ENCODE results near the gene TRIM56. TPM values are rescaled to one million over a fixed set of nuclear protein-coding genes. Genes with fewer than 3 reads are reported as not detected.

TRIM56 gene
- total and polyA plus RNA-seq, 2 of the 4 experiments (the other 2 are of a cell fraction), result 3.9 to 5.9 TPM

DNA sequence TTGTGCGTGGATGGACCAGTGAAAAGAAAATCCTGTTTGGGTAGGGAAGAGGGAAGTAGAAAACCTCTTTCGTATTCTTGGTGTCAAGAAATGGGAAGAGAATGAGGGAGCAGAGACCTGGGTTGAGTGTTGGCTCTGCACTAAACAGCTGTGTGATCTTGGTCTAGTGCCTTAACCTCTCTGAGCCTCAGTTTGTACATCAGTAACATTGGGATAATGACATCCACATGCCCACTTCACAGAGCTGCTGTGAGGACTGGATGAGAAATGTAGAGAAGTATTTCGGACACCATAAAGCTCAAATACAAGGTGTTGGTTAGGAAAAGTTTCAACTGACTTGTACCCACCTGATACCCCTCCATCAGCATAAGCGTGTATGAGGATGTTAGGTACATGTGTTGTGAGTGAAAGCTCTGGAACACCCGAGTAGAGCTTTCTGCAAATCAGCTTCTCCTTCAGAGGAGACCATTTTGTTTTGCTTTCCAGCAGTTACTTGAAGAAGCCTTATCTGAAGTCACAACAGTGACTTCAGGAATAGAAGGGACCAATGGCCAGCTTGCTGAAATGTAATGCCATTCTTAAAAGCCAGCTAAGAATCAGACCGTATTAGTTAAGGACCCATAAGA lies 11.2 kb downstream of the TRIM56 start:
- peak overlapping the region; percentile 43 to 69 for H4K8ac ChIP-seq (ENCODE audit: low read depth in 2 of 2, low read length in 2 of 2)
- DNase-seq (no peak), ATAC-seq (ENCODE audit: low read depth) (no peak)
- H3K9me1 ChIP-seq (ENCODE audit: insufficient read depth, low read length), result peaks cover 20% of the 10 kb centered on the region
- H3K14ac ChIP-seq (replicated peaks; ENCODE audit: low read depth, low read length), result peak overlapping the region; percentile 42; the same call in 1 of the 2 replicates
- H4K20me1 ChIP-seq (ENCODE audit: insufficient read depth, low read length), result peaks cover 5% of the 10 kb centered on the region
- H4K91ac ChIP-seq (ENCODE audit: insufficient read depth, low read depth, low read length), result peak overlapping the region; percentile 81
- H3K27me3 ChIP-seq (ENCODE audit: control insufficient read depth, insufficient read depth, low read length), result no peaks in the 10 kb centered on the region
- dilution Hi-C loops (cut with HindIII; ENCODE audit: low sequenced_read_pairs, unreplicated experiment), result no loop called here
- H3K36me3 ChIP-seq (ENCODE audit: control insufficient read depth, insufficient read depth, low read length), result no peaks in the 10 kb centered on the region
- POLR2A ChIA-PET (ENCODE audit: unreplicated experiment), result no interaction called here
- peak overlapping the region; percentile 1 for H2AK9ac ChIP-seq (replicated peaks; ENCODE audit: low read depth, low read length, poor library complexity)
- CTCF ChIA-PET, result interaction anchor here (0.8 to 1.0 kb wide), 2 partner anchors 46 to 48 kb away, joined by 3 read pairs; no protein-coding TSS in a partner anchor
- TSS peak; percentile 14 for BruUV-seq (replicated peaks)
- peaks cover 17 to 56% of the 10 kb centered on the region in 2 experiments for H3K79me1 ChIP-seq (ENCODE audit: low read depth in 1 of 2, low read length in 2 of 2)
- peak overlapping the region; percentile 38; the same call in 1 of the 2 replicates for H4K5ac ChIP-seq (ENCODE audit: low read depth, low read length)
- 79% methylated on average over 2 of the region's 6 CpGs; no CpG with 5 or more reads in 1 of the 2 experiments for WGBS, 2 experiments (ENCODE audit: extremely low coverage in 2 of 2, insufficient read length in 1 of 2)
- peak overlapping the region; percentile 73 for H3K23ac ChIP-seq (ENCODE audit: low read depth, low read length)
- no peak overlapping the region for H2AFZ ChIP-seq (replicated peaks; ENCODE audit: low read length, poor library complexity)
- H3K9me3 ChIP-seq (ENCODE audit: control insufficient read depth, insufficient read depth, low read length), result no peaks in the 10 kb centered on the region
- peak overlapping the region; percentile 9; the same call in 1 of the 2 replicates for H3K56ac ChIP-seq (ENCODE audit: extremely low read depth, insufficient read depth, low read length)
- intact Hi-C loops (cut with micrococcal nuclease), result no loop called here
- H3K18ac ChIP-seq (ENCODE audit: low read depth, low read length), result peak overlapping the region; percentile 34; the same call in 1 of the 2 replicates
- H3K9ac ChIP-seq (ENCODE audit: low read depth, low read length), result no peak overlapping the region
- H3K4me3 ChIP-seq (ENCODE audit: insufficient read depth, low read depth, low read length), result no peak overlapping the region
- peak overlapping the region; percentile 73 for H3K4ac ChIP-seq (ENCODE audit: low read depth, low read length)
- no peak overlapping the region for H3K27ac ChIP-seq (ENCODE audit: insufficient read depth, low read length)
- peak overlapping the region; percentile 88 for H2AK5ac ChIP-seq (ENCODE audit: low read depth, low read length)
- in situ Hi-C loops (cut with MboI; ENCODE audit: low sequenced_read_pairs), result no loop called here
- peak overlapping the region; percentile 38 for H2BK5ac ChIP-seq (ENCODE audit: low read depth, low read length, poor library complexity, severe bottlenecking)
- peak overlapping the region; percentile 80 for H2BK120ac ChIP-seq (ENCODE audit: low read depth, low read length)
- H3K4me2 ChIP-seq (ENCODE audit: low read depth, low read length), result no peak overlapping the region
- peak overlapping the region; percentile 93 for H2BK20ac ChIP-seq (ENCODE audit: low read depth, low read length)
- peak overlapping the region; percentile 97 for H2BK15ac ChIP-seq (ENCODE audit: low read depth, low read length)
- TF ChIP-seq ELK1 (IDR thresholded peaks at IDR 0.05; ENCODE audit: borderline replicate concordance, low read depth, low read length) (no peak), CHD1 (IDR thresholded peaks at IDR 0.05; ENCODE audit: low read depth, low read length) (no peak), SMC3 (IDR thresholded peaks at IDR 0.05; ENCODE audit: low read depth, low read length) (no peak), RAD21 (IDR thresholded peaks at IDR 0.05; ENCODE audit: low read length) (no peak), NFE2L2 (IDR thresholded peaks at IDR 0.05; ENCODE audit: low read depth, low read length) (no peak), POLR2A (IDR thresholded peaks at IDR 0.05; ENCODE audit: low read depth, low read length) (no peak), MXI1 (IDR thresholded peaks at IDR 0.05; ENCODE audit: borderline replicate concordance, low read depth, low read length) (no peak), MAFK (IDR thresholded peaks at IDR 0.05; ENCODE audit: low read depth, low read length) (no peak), RCOR1 (IDR thresholded peaks at IDR 0.05; ENCODE audit: insufficient replicate concordance, low read length) (no peak), FOS (IDR thresholded peaks at IDR 0.05; ENCODE audit: low read depth, low read length) (no peak), MAZ (IDR thresholded peaks at IDR 0.05; ENCODE audit: borderline replicate concordance, low read depth, low read length) (no peak), BHLHE40 (IDR thresholded peaks at IDR 0.05; ENCODE audit: low read depth, low read length) (no peak)
- TF ChIP-seq, protein P1, sequence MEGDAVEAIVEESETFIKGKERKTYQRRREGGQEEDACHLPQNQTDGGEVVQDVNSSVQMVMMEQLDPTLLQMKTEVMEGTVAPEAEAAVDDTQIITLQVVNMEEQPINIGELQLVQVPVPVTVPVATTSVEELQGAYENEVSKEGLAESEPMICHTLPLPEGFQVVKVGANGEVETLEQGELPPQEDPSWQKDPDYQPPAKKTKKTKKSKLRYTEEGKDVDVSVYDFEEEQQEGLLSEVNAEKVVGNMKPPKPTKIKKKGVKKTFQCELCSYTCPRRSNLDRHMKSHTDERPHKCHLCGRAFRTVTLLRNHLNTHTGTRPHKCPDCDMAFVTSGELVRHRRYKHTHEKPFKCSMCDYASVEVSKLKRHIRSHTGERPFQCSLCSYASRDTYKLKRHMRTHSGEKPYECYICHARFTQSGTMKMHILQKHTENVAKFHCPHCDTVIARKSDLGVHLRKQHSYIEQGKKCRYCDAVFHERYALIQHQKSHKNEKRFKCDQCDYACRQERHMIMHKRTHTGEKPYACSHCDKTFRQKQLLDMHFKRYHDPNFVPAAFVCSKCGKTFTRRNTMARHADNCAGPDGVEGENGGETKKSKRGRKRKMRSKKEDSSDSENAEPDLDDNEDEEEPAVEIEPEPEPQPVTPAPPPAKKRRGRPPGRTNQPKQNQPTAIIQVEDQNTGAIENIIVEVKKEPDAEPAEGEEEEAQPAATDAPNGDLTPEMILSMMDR (conservative IDR thresholded peaks at IDR 0.05; ENCODE audit: low read depth, low read length), result no peak
- TF ChIP-seq, protein P2, sequence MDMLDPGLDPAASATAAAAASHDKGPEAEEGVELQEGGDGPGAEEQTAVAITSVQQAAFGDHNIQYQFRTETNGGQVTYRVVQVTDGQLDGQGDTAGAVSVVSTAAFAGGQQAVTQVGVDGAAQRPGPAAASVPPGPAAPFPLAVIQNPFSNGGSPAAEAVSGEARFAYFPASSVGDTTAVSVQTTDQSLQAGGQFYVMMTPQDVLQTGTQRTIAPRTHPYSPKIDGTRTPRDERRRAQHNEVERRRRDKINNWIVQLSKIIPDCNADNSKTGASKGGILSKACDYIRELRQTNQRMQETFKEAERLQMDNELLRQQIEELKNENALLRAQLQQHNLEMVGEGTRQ (IDR thresholded peaks at IDR 0.05; ENCODE audit: low read depth, low read length), result no peak
- peaks cover 23% of the 10 kb centered on the region for H3K4me1 ChIP-seq (ENCODE audit: control insufficient read depth, insufficient read depth, low read length)

All from IMR-90 (cell line).